Natural killer cell treated with Interleukin-12 subunit alpha and Interleukin-12 subunit beta and Interleukin-15 and Interleukin-18, amount 100 ng/mL, for 72 hours (primary cell): ENCODE results near the gene SSX2IP. TPM values are rescaled to one million over a fixed set of nuclear protein-coding genes. Genes with fewer than 3 reads are reported as not detected.
"Not testable (repeated sequence)": the region's sequence is repeated elsewhere in the genome, so short reads cannot be mapped to it uniquely, and the experiment has no call there.

Experiments
- ATAC-seq, 2 donors: fragments of 150-1000 bp; cut with Tn5 transposase in 1 of 2; sonication (Bioruptor Pico), chemical (Tn5 transposase) in 1 of 2; 2 replicates each; pipeline ENCODE4 v1.10.0; 2021
- DNase-seq: peaks from one replicate; pipeline ENCODE4 v3.0.0; 2022; ENCODE audit warnings: low spot score
- H3K27ac Mint-ChIP-seq, 2 donors: 1 replicate in 1 of 2; 2 replicates in 1 of 2; pipeline ENCODE4 v1.8.0; 2022; ENCODE audit warnings: mixed read lengths in 2 of 2, mild to moderate bottlenecking in 1 of 2, moderate library complexity in 1 of 2
- H3K27me3 Mint-ChIP-seq, 2 donors: 1 replicate in 1 of 2; 2 replicates in 1 of 2; pipeline ENCODE4 v1.8.0; 2022; ENCODE audit warnings: mixed read lengths in 2 of 2
- H3K36me3 Mint-ChIP-seq: one replicate; pipeline ENCODE4 v1.8.0; 2022; ENCODE audit warnings: mixed read lengths
- H3K4me1 Mint-ChIP-seq, 2 donors: 1 replicate in 1 of 2; 2 replicates in 1 of 2; pipeline ENCODE4 v1.8.0; 2022; ENCODE audit warnings: low read depth in 2 of 2, mixed read lengths in 2 of 2, mild to moderate bottlenecking in 1 of 2
- H3K4me3 Mint-ChIP-seq: one replicate; pipeline ENCODE4 v1.8.0; 2022; ENCODE audit warnings: mixed read lengths
- H3K9me3 Mint-ChIP-seq: 2 replicates; pipeline ENCODE4 v1.8.0; 2022; ENCODE audit warnings: mixed read lengths
- total RNA-seq, 2 donors: library from RNA; stranded (reverse); gene quantifications; one replicate each; pipeline ENCODE4 v1.2.3, GENCODE V29; 2022

The SSX2IP gene
- total RNA-seq: 10 to 100 TPM in 1 of 2 donors, 1 to 10 TPM in 1; 6.5 to 10.0 TPM

- no peaks in the 10 kb centered on the region for H3K36me3 Mint-ChIP-seq
- peak within 1 kb of the TSS; percentile 97 to 98 for H3K27ac Mint-ChIP-seq
- ATAC-seq (peak; percentile 95 to 96), DNase-seq (peak; percentile 99)
- H3K27me3 Mint-ChIP-seq: no peaks in the 10 kb centered on the region
- no peaks in the 10 kb centered on the region for H3K9me3 Mint-ChIP-seq
- peak within 1 kb of the TSS; percentile 99 for H3K4me3 Mint-ChIP-seq
- peaks cover 47 to 58% of the 10 kb centered on the region in 2 donors for H3K4me1 Mint-ChIP-seq
Measured at GRCh38 chr1:84690397-84691121, at the start of gene SSX2IP. Gene SSX2IP (minus strand): TSS chr1:84690461. CDS start chr1:84671219, 19,242 bp downstream.

- Mint-ChIP-seq H3K4me3 (no peak overlapping the region), H3K36me3 (no peaks in the 10 kb centered on the region), H3K4me1 (peaks cover 3 to 4% of the 10 kb centered on the region in 2 donors), H3K27me3 (peaks cover 24 to 45% of the 10 kb centered on the region in 2 donors), H3K9me3 (no peaks in the 10 kb centered on the region), H3K27ac (no peak overlapping the region)
- ATAC-seq: no peak
- no peak for DNase-seq
Measured at GRCh38 chr1:84738237-84738636, 48.0 kb upstream of the SSX2IP start.

- Mint-ChIP-seq H3K4me3 (no peak overlapping the region), H3K4me1 (no peaks in the 10 kb centered on the region), H3K27me3 (peaks cover 24 to 45% of the 10 kb centered on the region in 2 donors), H3K27ac (no peak overlapping the region), H3K9me3 (no peaks in the 10 kb centered on the region), H3K36me3 (no peaks in the 10 kb centered on the region)
- ATAC-seq: no peak
- DNase-seq: no peak
Measured at GRCh38 chr1:84737590-84737989, 47.3 kb upstream of the SSX2IP start.

- ATAC-seq: no peak
- no peak for DNase-seq
- no peaks in the 10 kb centered on the region for H3K9me3 Mint-ChIP-seq
- peaks cover 24 to 44% of the 10 kb centered on the region in 2 donors for H3K27me3 Mint-ChIP-seq
- no peaks in the 10 kb centered on the region for H3K4me1 Mint-ChIP-seq
- H3K27ac Mint-ChIP-seq: no peak overlapping the region
- no peak overlapping the region for H3K4me3 Mint-ChIP-seq
- H3K36me3 Mint-ChIP-seq: no peaks in the 10 kb centered on the region
Measured at GRCh38 chr1:84736944-84737343, 46.7 kb upstream of the SSX2IP start.

- ATAC-seq: no peak
- H3K27ac Mint-ChIP-seq: no peak overlapping the region
- H3K4me1 Mint-ChIP-seq: no peaks in the 10 kb centered on the region
- peaks cover 25 to 43% of the 10 kb centered on the region in 2 donors for H3K27me3 Mint-ChIP-seq
- no peak for DNase-seq
- H3K9me3 Mint-ChIP-seq: no peaks in the 10 kb centered on the region
- no peaks in the 10 kb centered on the region for H3K36me3 Mint-ChIP-seq
- H3K4me3 Mint-ChIP-seq: no peak overlapping the region
Measured at GRCh38 chr1:84736445-84736844, 46.2 kb upstream of the SSX2IP start.

GRCh38 chr1:84735483-84735882 lies 45.2 kb upstream of the SSX2IP start:
- DNase-seq (no peak), ATAC-seq (no peak)
- no peak overlapping the region for H3K27ac Mint-ChIP-seq
- peaks cover 32 to 52% of the 10 kb centered on the region in 2 donors for H3K27me3 Mint-ChIP-seq
- no peaks in the 10 kb centered on the region for H3K4me1 Mint-ChIP-seq
- H3K36me3 Mint-ChIP-seq: peaks cover 4% of the 10 kb centered on the region
- no peaks in the 10 kb centered on the region for H3K9me3 Mint-ChIP-seq
- no peak overlapping the region for H3K4me3 Mint-ChIP-seq

- peaks cover 4% of the 10 kb centered on the region for H3K36me3 Mint-ChIP-seq
- H3K4me1 Mint-ChIP-seq: no peaks in the 10 kb centered on the region
Measured at GRCh38 chr1:84732520-84732919, 42.3 kb upstream of the SSX2IP start.

GRCh38 chr1:84731519-84731918 lies 41.3 kb upstream of the SSX2IP start:
- Mint-ChIP-seq H3K4me3 (no peak overlapping the region), H3K36me3 (peaks cover 4% of the 10 kb centered on the region), H3K27me3 (peaks cover 35 to 54% of the 10 kb centered on the region in 2 donors), H3K9me3 (no peaks in the 10 kb centered on the region), H3K4me1 (no peaks in the 10 kb centered on the region), H3K27ac (no peak overlapping the region)
- no peak for ATAC-seq
- no peak for DNase-seq

More at GRCh38 chr1:84732520-84732919, 42.3 kb upstream of the SSX2IP start:
- no peak for DNase-seq
- H3K9me3 Mint-ChIP-seq: no peaks in the 10 kb centered on the region
- H3K4me3 Mint-ChIP-seq: no peak overlapping the region
- no peak overlapping the region for H3K27ac Mint-ChIP-seq
- peaks cover 39 to 64% of the 10 kb centered on the region in 2 donors for H3K27me3 Mint-ChIP-seq
- ATAC-seq: no peak

GRCh38 chr1:84727711-84728110 lies 37.5 kb upstream of the SSX2IP start:
- not testable (repeated sequence) for H3K36me3 Mint-ChIP-seq, H3K27ac Mint-ChIP-seq, H3K9me3 Mint-ChIP-seq, H3K4me1 Mint-ChIP-seq, H3K4me3 Mint-ChIP-seq, ATAC-seq, DNase-seq
- H3K27me3 Mint-ChIP-seq: peaks cover 27 to 33% of the 10 kb centered on the region in 2 donors

- H3K4me3 Mint-ChIP-seq: no peak overlapping the region
- no peaks in the 10 kb centered on the region for H3K4me1 Mint-ChIP-seq
- ATAC-seq: no peak
- no peaks in the 10 kb centered on the region for H3K9me3 Mint-ChIP-seq
- peaks cover 4% of the 10 kb centered on the region for H3K36me3 Mint-ChIP-seq
- peaks cover 30 to 33% of the 10 kb centered on the region in 2 donors for H3K27me3 Mint-ChIP-seq
- DNase-seq: no peak
- H3K27ac Mint-ChIP-seq: no peak overlapping the region
Measured at GRCh38 chr1:84726593-84727499, 36.6 kb upstream of the SSX2IP start.

GRCh38 chr1:84724128-84724860 lies 34.0 kb upstream of the SSX2IP start:
- Mint-ChIP-seq H3K36me3 (no peaks in the 10 kb centered on the region), H3K9me3 (no peaks in the 10 kb centered on the region), H3K4me1 (no peaks in the 10 kb centered on the region), H3K4me3 (no peak overlapping the region), H3K27ac (no peak overlapping the region), H3K27me3 (peaks cover 12 to 19% of the 10 kb centered on the region in 2 donors)
- peak; percentile 44 to 72 for ATAC-seq
- peak; percentile 65 for DNase-seq

GRCh38 chr1:84722794-84723193 lies 32.5 kb upstream of the SSX2IP start:
- ATAC-seq (no peak), DNase-seq (no peak)
- Mint-ChIP-seq H3K9me3 (no peaks in the 10 kb centered on the region), H3K27me3 (peaks cover 0 to 8% of the 10 kb centered on the region in 2 donors), H3K36me3 (no peaks in the 10 kb centered on the region), H3K4me1 (no peaks in the 10 kb centered on the region), H3K4me3 (no peak overlapping the region), H3K27ac (no peak overlapping the region)

GRCh38 chr1:84721872-84722271 lies 31.6 kb upstream of the SSX2IP start:
- ATAC-seq, H3K9me3 Mint-ChIP-seq: not testable (repeated sequence)

More at GRCh38 chr1:84721872-84722271, 31.6 kb upstream of the SSX2IP start:
- H3K4me1 Mint-ChIP-seq, H3K4me3 Mint-ChIP-seq, H3K36me3 Mint-ChIP-seq, H3K27ac Mint-ChIP-seq, DNase-seq: not testable (repeated sequence)
- H3K27me3 Mint-ChIP-seq: peaks cover 0 to 11% of the 10 kb centered on the region in 2 donors
